NCI-H2196 treated with DMSO at 0.1 percent for 48 hours (cell line): ENCODE measurements around the gene HSF2.
"Not testable (repeated sequence)": the region's sequence is repeated elsewhere in the genome, so short reads cannot be mapped to it uniquely, and the experiment has no call there.

Experiments
- DNase-seq: peaks from one replicate; lab custom pipeline; 2025; ENCODE audit not compliant: unreplicated experiment; lab: John Stamatoyannopoulos, UW

Gene HSF2

GRCh38 chr6:122449069-122449468 is 49.6 kb downstream of the HSF2 start:
- no peak for DNase-seq

GRCh38 chr6:122452509-122452908 is 53.1 kb downstream of the HSF2 start:
- no peak for DNase-seq

- DNase-seq: no peak
Observed at GRCh38 chr6:122454673-122455072, 55.2 kb downstream of the HSF2 start.

GRCh38 chr6:122455116-122455515 is 55.7 kb downstream of the HSF2 start:
- DNase-seq: not testable (repeated sequence)

- no peak for DNase-seq
Observed at GRCh38 chr6:122458087-122458486, 58.6 kb downstream of the HSF2 start.

GRCh38 chr6:122459240-122459639 is 59.8 kb downstream of the HSF2 start:
- no peak for DNase-seq

- DNase-seq: not testable (repeated sequence)
Observed at GRCh38 chr6:122459865-122460416, 60.5 kb downstream of the HSF2 start.

GRCh38 chr6:122461885-122462284 is 62.4 kb downstream of the HSF2 start:
- no peak for DNase-seq

- peak; percentile 75 for DNase-seq
Observed at GRCh38 chr6:122471107-122472021, 71.9 kb downstream of the HSF2 start, which contains the start of gene SERINC1. Gene SERINC1, minus strand, starts transcription at chr6:122471807. Its CDS starts 70 bp downstream, at chr6:122471737.

GRCh38 chr6:122472022-122472340 is 72.5 kb downstream of the HSF2 start:
- DNase-seq: no peak

- DNase-seq: no peak
Observed at GRCh38 chr6:122476131-122476530, 76.7 kb downstream of the HSF2 start.

- no peak for DNase-seq
Observed at GRCh38 chr6:122482750-122483080, 83.3 kb downstream of the HSF2 start.
